Mesothelial cell of epicardium (in vitro differentiated cells): ENCODE results near the gene CACFD1. TPM values are rescaled to one million over a fixed set of nuclear protein-coding genes. Genes with fewer than 3 reads are reported as not detected.

Experiments
- DNase-seq, 2 experiments: peaks; one replicate each; pipeline ENCODE4 v3.0.0; 2021; ENCODE audit warnings: low spot score in 2 of 2; ENCODE audit not compliant: unreplicated experiment in 2 of 2
- H3K27ac Mint-ChIP-seq: 2 replicates; pipeline ENCODE4 v1.8.0; 2021; ENCODE audit warnings: mixed read lengths
- H3K27me3 Mint-ChIP-seq: 2 replicates; pipeline ENCODE4 v1.8.0; 2021; ENCODE audit warnings: low read depth, mixed read lengths
- H3K36me3 Mint-ChIP-seq: 2 replicates; pipeline ENCODE4 v1.8.0; 2021; ENCODE audit warnings: mixed read lengths
- H3K4me1 Mint-ChIP-seq: 2 replicates; pipeline ENCODE4 v1.8.0; 2021; ENCODE audit warnings: mixed read lengths
- H3K4me3 Mint-ChIP-seq: 2 replicates; pipeline ENCODE4 v1.8.0; 2021; ENCODE audit warnings: mild to moderate bottlenecking, moderate library complexity, mixed read lengths
- H3K9me3 Mint-ChIP-seq: 2 replicates; pipeline ENCODE4 v1.8.0; 2021; ENCODE audit warnings: mixed read lengths
- total RNA-seq: library from RNA; stranded (reverse); gene quantifications from 3 replicates; pipeline ENCODE4 v1.2.1, GENCODE V29; 2021
- TF ChIP-seq, protein P1 (sequence below): fragments of 200-600 bp; sonication (generic); IDR thresholded peaks from one replicate; pipeline ENCODE4 v1.5.0; 2021; ENCODE audit warnings: antibody characterized with exemption; ENCODE audit not compliant: unreplicated experiment

CACFD1 gene
- total RNA-seq, 1 donor from 2014 or later, result 35.4 TPM

DNA sequence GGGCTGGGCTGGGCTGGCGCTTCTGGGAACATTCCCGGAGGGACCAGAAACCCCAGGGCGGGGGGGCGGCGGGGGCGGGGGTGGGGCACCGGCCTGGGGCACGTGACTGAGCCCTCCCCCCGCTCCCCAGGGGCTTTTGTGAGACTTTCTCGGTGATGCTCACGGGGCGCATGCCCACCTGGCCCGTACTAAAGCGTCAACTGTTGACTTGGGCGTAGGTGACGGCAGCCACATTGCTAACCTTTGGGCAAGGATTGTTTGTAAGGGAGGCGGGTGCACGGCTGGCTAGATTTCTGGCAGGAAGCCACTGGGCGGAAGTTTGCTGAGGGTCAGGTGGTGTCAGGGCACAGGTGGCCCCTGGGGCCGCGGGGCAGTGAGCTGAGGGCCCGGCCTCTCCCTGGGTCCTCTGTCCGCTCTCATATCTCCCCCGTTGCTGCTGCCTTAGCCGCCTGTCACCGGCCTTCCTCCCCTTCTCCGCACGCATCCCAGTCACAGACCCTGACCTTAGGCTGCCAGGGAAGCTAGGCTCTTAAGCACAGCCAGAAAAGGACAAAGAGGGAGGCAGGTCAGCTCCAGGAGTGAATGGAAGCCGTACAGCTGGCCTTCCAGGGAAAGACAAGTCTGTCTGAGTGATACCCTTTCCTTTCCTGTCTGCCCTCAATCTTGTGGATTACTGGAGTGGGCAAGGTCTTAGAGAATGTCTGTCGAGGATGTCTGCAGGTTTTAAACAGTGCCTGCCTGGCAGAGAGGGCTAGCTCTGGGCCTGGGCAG is 812 bp downstream of the CACFD1 start:
- TF ChIP-seq, protein P1, sequence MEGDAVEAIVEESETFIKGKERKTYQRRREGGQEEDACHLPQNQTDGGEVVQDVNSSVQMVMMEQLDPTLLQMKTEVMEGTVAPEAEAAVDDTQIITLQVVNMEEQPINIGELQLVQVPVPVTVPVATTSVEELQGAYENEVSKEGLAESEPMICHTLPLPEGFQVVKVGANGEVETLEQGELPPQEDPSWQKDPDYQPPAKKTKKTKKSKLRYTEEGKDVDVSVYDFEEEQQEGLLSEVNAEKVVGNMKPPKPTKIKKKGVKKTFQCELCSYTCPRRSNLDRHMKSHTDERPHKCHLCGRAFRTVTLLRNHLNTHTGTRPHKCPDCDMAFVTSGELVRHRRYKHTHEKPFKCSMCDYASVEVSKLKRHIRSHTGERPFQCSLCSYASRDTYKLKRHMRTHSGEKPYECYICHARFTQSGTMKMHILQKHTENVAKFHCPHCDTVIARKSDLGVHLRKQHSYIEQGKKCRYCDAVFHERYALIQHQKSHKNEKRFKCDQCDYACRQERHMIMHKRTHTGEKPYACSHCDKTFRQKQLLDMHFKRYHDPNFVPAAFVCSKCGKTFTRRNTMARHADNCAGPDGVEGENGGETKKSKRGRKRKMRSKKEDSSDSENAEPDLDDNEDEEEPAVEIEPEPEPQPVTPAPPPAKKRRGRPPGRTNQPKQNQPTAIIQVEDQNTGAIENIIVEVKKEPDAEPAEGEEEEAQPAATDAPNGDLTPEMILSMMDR, result no peak
- peaks cover 16% of the 10 kb centered on the region for H3K4me1 Mint-ChIP-seq
- H3K4me3 Mint-ChIP-seq, result peak overlapping the region; percentile 74
- no peak for DNase-seq
- H3K27ac Mint-ChIP-seq, result peak overlapping the region; percentile 78
- H3K9me3 Mint-ChIP-seq, result no peaks in the 10 kb centered on the region
- no peaks in the 10 kb centered on the region for H3K27me3 Mint-ChIP-seq
- peaks cover 2% of the 10 kb centered on the region for H3K36me3 Mint-ChIP-seq

DNA sequence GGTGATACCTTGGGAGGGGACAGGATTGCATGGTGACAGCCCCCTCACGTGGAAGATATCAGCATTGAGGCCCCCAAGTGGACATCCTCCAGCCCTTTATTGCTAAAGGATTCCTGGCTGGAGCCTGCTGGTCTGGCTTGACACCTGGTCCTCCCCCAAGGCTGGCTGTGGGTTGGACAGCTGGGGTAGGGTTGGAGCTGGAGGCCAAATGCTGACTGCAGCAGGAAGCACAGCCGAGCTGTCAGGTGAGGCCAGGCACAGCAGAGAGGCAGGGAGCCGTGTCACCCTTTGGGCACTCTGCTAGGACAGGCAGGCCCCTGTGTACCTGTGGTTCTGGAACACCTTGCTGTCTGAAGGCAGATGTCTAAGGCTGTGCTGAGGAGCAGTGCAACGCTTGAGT is 2.2 kb downstream of the CACFD1 start:
- no peak for DNase-seq
- Mint-ChIP-seq H3K27ac (no peak overlapping the region), H3K9me3 (no peaks in the 10 kb centered on the region), H3K27me3 (no peaks in the 10 kb centered on the region), H3K4me1 (peaks cover 16% of the 10 kb centered on the region), H3K4me3 (no peak overlapping the region), H3K36me3 (peaks cover 3% of the 10 kb centered on the region)
- TF ChIP-seq, protein P1, result no peak

- H3K4me1 Mint-ChIP-seq, result peaks cover 16% of the 10 kb centered on the region
- TF ChIP-seq, protein P1, result no peak
Observed at GRCh38 chr9:133463234-133463863, 3.6 kb downstream of the CACFD1 start.

GRCh38 chr9:133463864-133464615 is 4.3 kb downstream of the CACFD1 start:
- Mint-ChIP-seq H3K9me3 (no peaks in the 10 kb centered on the region), H3K4me1 (peaks cover 16% of the 10 kb centered on the region), H3K27me3 (no peaks in the 10 kb centered on the region), H3K4me3 (no peak overlapping the region), H3K36me3 (peaks cover 3% of the 10 kb centered on the region), H3K27ac (no peak overlapping the region)
- TF ChIP-seq, protein P1, result no peak
- DNase-seq, result peak in 1 of 2 experiments; percentile 18

More at GRCh38 chr9:133463234-133463863, 3.6 kb downstream of the CACFD1 start:
- H3K4me3 Mint-ChIP-seq, result no peak overlapping the region
- no peak overlapping the region for H3K27ac Mint-ChIP-seq
- no peaks in the 10 kb centered on the region for H3K9me3 Mint-ChIP-seq
- no peak for DNase-seq
- H3K27me3 Mint-ChIP-seq, result no peaks in the 10 kb centered on the region
- H3K36me3 Mint-ChIP-seq, result peaks cover 3% of the 10 kb centered on the region

GRCh38 chr9:133464638-133465037 is 4.9 kb downstream of the CACFD1 start:
- H3K27me3 Mint-ChIP-seq, result no peaks in the 10 kb centered on the region

More at GRCh38 chr9:133464638-133465037, 4.9 kb downstream of the CACFD1 start:
- Mint-ChIP-seq H3K4me1 (peaks cover 14% of the 10 kb centered on the region), H3K9me3 (no peaks in the 10 kb centered on the region), H3K36me3 (peaks cover 3% of the 10 kb centered on the region), H3K27ac (no peak overlapping the region), H3K4me3 (no peak overlapping the region)
- TF ChIP-seq, protein P1, result no peak
- peak in 1 of 2 experiments; percentile 14 for DNase-seq
